Panc1 (cell line): Measurements from ENCODE around the gene ATG10.

Source experiments
- CTCF ChIP-seq: fragments of 450-650 bp; IDR thresholded peaks from 2 replicates; pipeline ENCODE4 v1.5.1; 2017; ENCODE audit warnings: mild to moderate bottlenecking
- REST ChIP-seq, 2 experiments: IDR thresholded peaks; 2 replicates each; pipeline ENCODE4 v1.6.1; 2011 to 2012; ENCODE audit warnings: low read depth in 2 of 2, control low read depth in 1 of 2, low read length in 1 of 2, mild to moderate bottlenecking in 1 of 2, moderate library complexity in 1 of 2; ENCODE audit not compliant: insufficient read depth in 1 of 2
- SIN3A ChIP-seq: IDR thresholded peaks from 2 replicates; pipeline ENCODE4 v1.6.1; 2012; ENCODE audit warnings: low read depth, mild to moderate bottlenecking, low read length, moderate library complexity, borderline replicate concordance; ENCODE audit not compliant: insufficient read depth
- TCF7L2 ChIP-seq: IDR thresholded peaks from 2 replicates; pipeline ENCODE4 v1.6.1; 2011; ENCODE audit warnings: mild to moderate bottlenecking, low read depth, low read length, inconsistent platforms

- TF ChIP-seq CTCF (no peak), TCF7L2 (no peak), SIN3A (no peak), REST (IDR thresholded peaks at IDR 0.05; ENCODE audit: insufficient read depth in 1 of 2, low read depth in 2 of 2, low read length in 1 of 2) (no peak)
These were observed 119.8 kb downstream of the ATG10 start for GRCh38 chr5:82091617-82092016.
